WTC11 (cell line): Measurements from ENCODE around the gene ADAMTS12. TPM values are rescaled to one million over a fixed set of nuclear protein-coding genes. Genes with fewer than 3 reads are reported as not detected.
A peak's percentile ranks its signal among the peaks of the same experiment; 100 is the strongest.

Experiments
- ATAC-seq: fragments of 200-7000 bp; cut with Tn5 transposase; 2 replicates; pipeline ENCODE4 v1.10.0; 2021; ENCODE audit warnings: mild to moderate bottlenecking, moderate library complexity
- CTCF ChIA-PET: fragments of 300-600 bp; sonication (Branson Sonifier 250); formaldehyde crosslinking; loops from one replicate; lab custom pipeline; 2021; ENCODE audit warnings: antibody characterized with exemption; lab: Charles Lee
- POLR2A ChIA-PET: fragments of 350-600 bp; sonication (Branson Sonifier 250); formaldehyde crosslinking; loops from one replicate; lab custom pipeline; 2021; ENCODE audit warnings: antibody characterized with exemption; lab: Charles Lee
- DNase-seq: peaks from one replicate; pipeline ENCODE4 v3.0.0; 2021; ENCODE audit warnings: low spot score
- H3K27ac Mint-ChIP-seq: 2 replicates; pipeline ENCODE4 v1.8.0; 2021; ENCODE audit warnings: mixed read lengths
- H3K27me3 Mint-ChIP-seq: 2 replicates; pipeline ENCODE4 v1.8.0; 2021; ENCODE audit warnings: low read depth, mild to moderate bottlenecking, moderate library complexity, mixed read lengths
- H3K36me3 Mint-ChIP-seq: 2 replicates; pipeline ENCODE4 v1.8.0; 2021; ENCODE audit warnings: mixed read lengths
- H3K4me1 Mint-ChIP-seq: 2 replicates; pipeline ENCODE4 v1.8.0; 2022; ENCODE audit warnings: mixed read lengths
- H3K4me3 Mint-ChIP-seq: 2 replicates; pipeline ENCODE4 v1.8.0; 2021; ENCODE audit warnings: mild to moderate bottlenecking, moderate library complexity, mixed read lengths
- H3K9me3 Mint-ChIP-seq: 2 replicates; pipeline ENCODE4 v1.8.0; 2021; ENCODE audit warnings: mixed read lengths
- ATF2 ChIP-seq: sonication (generic); formaldehyde crosslinking; IDR thresholded peaks from 2 replicates; pipeline ENCODE4 v1.8.1; 2022; ENCODE audit warnings: low read depth, missing genetic modification reagents, borderline replicate concordance
- ATF3 ChIP-seq: sonication (generic); formaldehyde crosslinking; conservative IDR thresholded peaks from 2 replicates; pipeline ENCODE4 v1.8.1; 2022; ENCODE audit warnings: mild to moderate bottlenecking, missing genetic modification reagents
- CBFB ChIP-seq: sonication (generic); formaldehyde crosslinking; IDR thresholded peaks from 2 replicates; pipeline ENCODE4 v1.8.1; 2022; ENCODE audit warnings: mild to moderate bottlenecking, low read depth, missing genetic modification reagents
- CREB1 ChIP-seq: sonication (generic); formaldehyde crosslinking; IDR thresholded peaks from 2 replicates; pipeline ENCODE4 v1.8.0; 2023; ENCODE audit warnings: mild to moderate bottlenecking, missing genetic modification reagents
- HMGA2 ChIP-seq: fragments of 250-450 bp; sonication (Bioruptor Pico); IDR thresholded peaks from 2 replicates; pipeline ENCODE4 v1.4.0; 2021; ENCODE audit warnings: mild to moderate bottlenecking, moderate library complexity
- MYBL2 ChIP-seq: sonication (generic); formaldehyde crosslinking; IDR thresholded peaks from 2 replicates; pipeline ENCODE4 v1.8.1; 2023; ENCODE audit warnings: mild to moderate bottlenecking, moderate library complexity, missing genetic modification reagents
- PRRX2 ChIP-seq: fragments of 250-450 bp; sonication (Bioruptor Pico); IDR thresholded peaks from 2 replicates; pipeline ENCODE4 v1.8.0; 2021; ENCODE audit warnings: mild to moderate bottlenecking
- SMAD3 ChIP-seq: sonication (generic); formaldehyde crosslinking; IDR thresholded peaks from 2 replicates; pipeline ENCODE4 v1.8.0; 2022; ENCODE audit warnings: missing genetic modification reagents, mild to moderate bottlenecking, borderline replicate concordance
- ZNF232 ChIP-seq: sonication (generic); formaldehyde crosslinking; IDR thresholded peaks from 2 replicates; pipeline ENCODE4 v1.8.0; 2022; ENCODE audit warnings: mild to moderate bottlenecking, missing genetic modification reagents
- ZNF281 ChIP-seq: sonication (generic); formaldehyde crosslinking; IDR thresholded peaks from 2 replicates; pipeline ENCODE4 v1.8.0; 2023; ENCODE audit warnings: mild to moderate bottlenecking, missing genetic modification reagents
- ZNF317 ChIP-seq: sonication (generic); formaldehyde crosslinking; IDR thresholded peaks from 2 replicates; pipeline ENCODE4 v1.8.1; 2023; ENCODE audit warnings: low read depth, mild to moderate bottlenecking, moderate library complexity, missing genetic modification reagents, borderline replicate concordance
- total RNA-seq: library from RNA; stranded (reverse); gene quantifications from 3 replicates; pipeline ENCODE4 v1.2.3, GENCODE V29; 2021
- TF ChIP-seq, protein P1 (sequence below): sonication (generic); formaldehyde crosslinking; IDR thresholded peaks from 2 replicates; pipeline ENCODE4 v1.8.1; 2022; ENCODE audit warnings: low read depth, mild to moderate bottlenecking, moderate library complexity, missing genetic modification reagents, borderline replicate concordance
- TF ChIP-seq, protein P2 (sequence below): fragments of 250-450 bp; sonication (Bioruptor Pico); conservative IDR thresholded peaks from 2 replicates; pipeline ENCODE4 v1.9.0; 2021; ENCODE audit warnings: mild to moderate bottlenecking

The ADAMTS12 gene
- total RNA-seq, 1 experiment from 2014 or later, result 13.5 TPM

- TF ChIP-seq ATF2 (no peak), CBFB (CRISPR knock-in tag) (no peak), ZNF232 (CRISPR knock-in tag) (no peak)
Observed at GRCh38 chr5:33657176-33657575, 234.6 kb downstream of the ADAMTS12 start (continued).

- H3K36me3 Mint-ChIP-seq, result no peaks in the 10 kb centered on the region
- H3K9me3 Mint-ChIP-seq, result peaks cover 5% of the 10 kb centered on the region
- DNase-seq (no peak), ATAC-seq (no peak)
- peaks cover 6% of the 10 kb centered on the region; the same call in 1 of the 2 replicates for H3K4me1 Mint-ChIP-seq
- ChIA-PET CTCF (interaction anchor here (1.4 kb wide), 1 partner anchor 62 kb away, joined by 5 read pairs; no protein-coding TSS in a partner anchor), POLR2A (no interaction called here)
- TF ChIP-seq ZNF281 (CRISPR knock-in tag), result no peak
- TF ChIP-seq ZNF317 (CRISPR knock-in tag), result no peak
- TF ChIP-seq ATF3 (CRISPR knock-in tag), result no peak
- TF ChIP-seq MYBL2 (CRISPR knock-in tag), result no peak
- TF ChIP-seq, protein P1, sequence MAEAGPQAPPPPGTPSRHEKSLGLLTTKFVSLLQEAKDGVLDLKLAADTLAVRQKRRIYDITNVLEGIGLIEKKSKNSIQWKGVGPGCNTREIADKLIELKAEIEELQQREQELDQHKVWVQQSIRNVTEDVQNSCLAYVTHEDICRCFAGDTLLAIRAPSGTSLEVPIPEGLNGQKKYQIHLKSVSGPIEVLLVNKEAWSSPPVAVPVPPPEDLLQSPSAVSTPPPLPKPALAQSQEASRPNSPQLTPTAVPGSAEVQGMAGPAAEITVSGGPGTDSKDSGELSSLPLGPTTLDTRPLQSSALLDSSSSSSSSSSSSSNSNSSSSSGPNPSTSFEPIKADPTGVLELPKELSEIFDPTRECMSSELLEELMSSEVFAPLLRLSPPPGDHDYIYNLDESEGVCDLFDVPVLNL (CRISPR knock-in tag), result no peak
- TF ChIP-seq PRRX2 (CRISPR knock-in tag), result no peak
- H3K27me3 Mint-ChIP-seq, result no peaks in the 10 kb centered on the region
- H3K4me3 Mint-ChIP-seq, result no peak overlapping the region
- no peak overlapping the region for H3K27ac Mint-ChIP-seq
Observed at GRCh38 chr5:33650911-33651310, 240.9 kb downstream of the ADAMTS12 start.

DNA sequence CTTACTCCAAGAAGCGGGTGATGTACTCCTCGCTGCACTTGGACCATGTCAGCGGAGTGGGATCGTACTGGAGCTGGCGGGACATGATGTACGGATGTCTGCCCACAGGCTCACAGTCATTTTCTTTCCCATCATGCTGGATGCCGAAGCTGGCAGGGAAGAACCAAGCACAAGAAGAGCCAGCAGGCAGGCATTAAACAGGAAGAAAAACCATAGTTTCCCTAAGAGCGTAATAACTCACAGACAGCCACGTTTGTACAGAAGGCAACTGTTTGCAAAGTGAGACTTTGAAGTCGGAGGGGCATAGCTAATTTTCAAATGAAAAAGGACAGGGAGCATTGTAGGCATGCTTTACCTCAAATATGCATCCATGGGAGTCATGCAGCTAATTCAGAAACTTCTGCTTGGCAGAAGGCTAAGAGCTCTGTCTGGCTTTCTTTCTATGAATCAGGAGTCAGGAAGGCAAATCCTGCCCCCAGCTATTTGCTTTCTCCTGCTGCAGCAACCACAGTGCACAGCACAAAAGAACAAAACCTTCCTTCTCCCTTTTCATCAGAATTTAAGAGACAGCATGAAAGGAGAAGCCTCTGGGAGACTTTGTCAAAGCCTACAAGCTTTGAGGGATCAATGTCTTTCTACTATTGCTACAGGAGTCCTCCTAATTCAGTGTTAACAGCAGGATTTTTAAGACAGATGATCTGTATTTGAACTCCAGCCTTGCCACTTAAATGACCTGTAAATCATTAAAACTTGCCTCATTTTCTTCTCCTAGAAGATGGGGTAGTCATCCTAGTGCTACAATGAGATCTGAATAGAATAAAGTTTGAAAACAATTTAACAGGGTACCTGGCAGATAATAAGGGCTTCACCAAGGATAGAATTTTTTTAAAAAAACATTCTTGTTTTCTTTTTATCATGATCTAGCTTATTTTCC, 242.0 kb downstream of the ADAMTS12 start:
- no peak for DNase-seq
- Mint-ChIP-seq H3K27ac (no peak overlapping the region), H3K4me1 (peaks cover 6% of the 10 kb centered on the region; the same call in 1 of the 2 replicates), H3K4me3 (no peak overlapping the region), H3K9me3 (peaks cover 12% of the 10 kb centered on the region), H3K27me3 (no peaks in the 10 kb centered on the region), H3K36me3 (peaks cover 7% of the 10 kb centered on the region)
- ChIA-PET CTCF (interaction anchor here (0.9 to 1.4 kb wide), 3 partner anchors 10 to 285 kb away, joined by 3 to 5 read pairs (median 3); no protein-coding TSS in a partner anchor), POLR2A (no interaction called here)
- peak; percentile 48 for ATAC-seq
- TF ChIP-seq CREB1 (CRISPR knock-in tag) (no peak), HMGA2 (CRISPR knock-in tag) (peak; percentile 52; the same call in 1 of the 2 replicates), PRRX2 (CRISPR knock-in tag) (no peak), SMAD3 (CRISPR knock-in tag) (no peak)
- TF ChIP-seq, protein P2, sequence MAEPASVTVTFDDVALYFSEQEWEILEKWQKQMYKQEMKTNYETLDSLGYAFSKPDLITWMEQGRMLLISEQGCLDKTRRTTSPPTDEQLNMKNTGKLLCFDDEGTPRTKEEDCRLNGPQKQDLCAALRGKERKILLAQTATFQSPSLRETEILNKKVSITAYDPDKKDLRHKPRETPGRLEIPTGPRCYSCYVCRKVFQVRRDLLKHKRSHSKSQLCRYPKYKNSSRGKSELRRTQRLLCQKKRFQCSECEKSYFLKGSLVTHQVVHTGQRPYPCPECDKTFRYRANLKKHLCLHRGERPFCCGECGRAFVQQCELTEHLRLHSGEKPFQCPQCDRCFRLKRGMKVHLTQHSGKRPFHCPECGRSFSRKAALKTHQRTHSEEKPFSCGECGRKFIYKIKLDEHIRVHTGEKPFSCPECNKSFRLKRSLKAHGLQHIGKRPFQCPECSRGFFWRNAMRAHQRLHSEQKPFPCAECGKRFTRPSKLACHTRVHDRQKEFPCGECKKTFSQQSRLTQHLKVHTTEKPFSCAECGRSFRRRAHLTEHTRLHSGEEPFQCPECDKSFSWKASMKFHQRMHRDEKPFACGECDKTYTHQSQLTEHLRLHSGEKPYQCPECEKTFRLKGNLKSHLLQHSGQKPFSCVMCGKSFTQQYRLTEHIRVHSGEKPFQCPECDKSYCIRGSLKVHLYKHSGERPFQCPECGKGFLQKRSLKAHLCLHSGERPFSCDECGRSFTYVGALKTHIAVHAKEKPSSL, result no peak
